Panc1 (cell line): ENCODE measurements around the gene IFT172. TPM values are rescaled to one million over a fixed set of nuclear protein-coding genes. Genes with fewer than 3 reads are reported as not detected.
A peak's percentile ranks its signal among the peaks of the same experiment; 100 is the strongest.
"Not testable (repeated sequence)": the region's sequence is repeated elsewhere in the genome, so short reads cannot be mapped to it uniquely, and the experiment has no call there.

ENCODE experiments used
- ATAC-seq: fragments of 200-7000 bp; cut with Tn5 transposase; 2 replicates; pipeline ENCODE4 v1.9.1; 2020; ENCODE audit warnings: mild to moderate bottlenecking, moderate library complexity
- Bru-seq: library from RNA; stranded (reverse); fragments of 400-500 nt; gene quantifications from one replicate; lab custom pipeline; 2021; lab: Mats Ljungman, UMichigan
- BruChase-seq, 2 experiments: library from RNA; stranded (reverse); fragments of 400-500 nt; gene quantifications; one replicate each; lab custom pipeline; 2021; lab: Mats Ljungman, UMichigan
- BruUV-seq: library from RNA; stranded (reverse); fragments of 400-500 nt; replicated peaks from 2 replicates; lab custom pipeline; 2021; lab: Mats Ljungman, UMichigan
- CTCF ChIA-PET: fragments of 300-600 bp; sonication (Branson Sonifier 250); formaldehyde crosslinking; loops from one replicate; lab custom pipeline; 2022; ENCODE audit warnings: antibody characterized with exemption; lab: Charles Lee
- POLR2A ChIA-PET: fragments of 300-600 bp; sonication (Branson Sonifier 250); formaldehyde crosslinking; loops from one replicate; lab custom pipeline; 2022; ENCODE audit warnings: antibody characterized with exemption; lab: Charles Lee
- DNase-seq: peaks from one replicate; pipeline ENCODE4 v3.0.0-alpha.2; 2010; ENCODE audit warnings: low read depth, low spot score
- H3K27ac ChIP-seq: 2 replicates; pipeline ENCODE4 v1.5.1; 2011; ENCODE audit warnings: mild to moderate bottlenecking, low read length, inconsistent platforms
- H3K27me3 ChIP-seq: fragments of 200-500 bp; sonication (Bioruptor generic); 2 replicates; pipeline ENCODE4 v1.6.0; 2014; ENCODE audit warnings: low read length, inconsistent platforms; ENCODE audit not compliant: control insufficient read depth, insufficient read depth
- H3K36me3 ChIP-seq: fragments of 200-500 bp; sonication (Bioruptor generic); 2 replicates; pipeline ENCODE4 v1.5.1; 2014; ENCODE audit warnings: inconsistent platforms, mild to moderate bottlenecking, low read length, moderate library complexity; ENCODE audit not compliant: control insufficient read depth, insufficient read depth
- H3K4me1 ChIP-seq: 2 replicates; pipeline ENCODE4 v1.5.1; 2011; ENCODE audit warnings: inconsistent platforms, mild to moderate bottlenecking, low read length, moderate library complexity; ENCODE audit not compliant: control insufficient read depth, insufficient read depth
- H3K4me3 ChIP-seq, 2 experiments: 2 replicates each; pipeline ENCODE4 v1.5.1; 2011 to 2012; ENCODE audit warnings: low read depth in 2 of 2, low read length in 2 of 2, mild to moderate bottlenecking in 2 of 2, inconsistent platforms in 1 of 2, moderate library complexity in 1 of 2
- H3K9me3 ChIP-seq: fragments of 200-500 bp; sonication (Bioruptor generic); 2 replicates; pipeline ENCODE4 v1.5.1; 2014; ENCODE audit warnings: low read depth, mild to moderate bottlenecking, inconsistent platforms, low read length, moderate library complexity; ENCODE audit not compliant: control insufficient read depth, insufficient read depth
- POLR2AphosphoS5 ChIP-seq: IDR thresholded peaks from 2 replicates; pipeline ENCODE4 v1.6.1; 2012; ENCODE audit warnings: mild to moderate bottlenecking, low read depth, low read length, moderate library complexity
- SIN3A ChIP-seq: IDR thresholded peaks from 2 replicates; pipeline ENCODE4 v1.6.1; 2012; ENCODE audit warnings: low read depth, mild to moderate bottlenecking, low read length, moderate library complexity, borderline replicate concordance; ENCODE audit not compliant: insufficient read depth
- TCF7L2 ChIP-seq: IDR thresholded peaks from 2 replicates; pipeline ENCODE4 v1.6.1; 2011; ENCODE audit warnings: mild to moderate bottlenecking, low read depth, low read length, inconsistent platforms
- in situ Hi-C: cut with HindIII; loops from 2 replicates; pipeline ENCODE4 v1.10.0; 2016; ENCODE audit warnings: low sequenced_read_pairs, low pct_unique_long_range_greater_than_20kb
- intact Hi-C: fragments of 100-400 bp; cut with micrococcal nuclease; formaldehyde crosslinking; loops from one replicate; pipeline ENCODE4 v1.10.0; 2022; ENCODE audit not compliant: unreplicated experiment
- long read RNA-seq: library from polyadenylated mRNA; unstranded; transcript quantifications from one replicate; pipeline ENCODE4 v2.0.0, GENCODE V29; 2021; ENCODE audit not compliant: unreplicated experiment
- polyA plus RNA-seq: library from polyadenylated mRNA; unstranded; fragments of >200 nt; gene quantifications from one replicate; pipeline ENCODE4 v1.2.1, GENCODE V29; 2012; ENCODE audit warnings: missing spikeins; ENCODE audit not compliant: insufficient read length
- total RNA-seq: library from RNA; stranded (reverse); gene quantifications from one replicate; pipeline ENCODE4 v1.2.1, GENCODE V29; 2021; ENCODE audit not compliant: unreplicated experiment
- TF ChIP-seq, protein P1 (sequence below), 2 experiments: IDR thresholded peaks; 2 replicates each; pipeline ENCODE4 v1.6.1; 2011 to 2012; ENCODE audit warnings: low read depth in 2 of 2, control low read depth in 1 of 2, low read length in 1 of 2, mild to moderate bottlenecking in 1 of 2, moderate library complexity in 1 of 2; ENCODE audit not compliant: insufficient read depth in 1 of 2
- TF ChIP-seq, protein P2 (sequence below): fragments of 450-650 bp; IDR thresholded peaks from 2 replicates; pipeline ENCODE4 v1.5.1; 2017; ENCODE audit warnings: mild to moderate bottlenecking

IFT172 gene, protein sequence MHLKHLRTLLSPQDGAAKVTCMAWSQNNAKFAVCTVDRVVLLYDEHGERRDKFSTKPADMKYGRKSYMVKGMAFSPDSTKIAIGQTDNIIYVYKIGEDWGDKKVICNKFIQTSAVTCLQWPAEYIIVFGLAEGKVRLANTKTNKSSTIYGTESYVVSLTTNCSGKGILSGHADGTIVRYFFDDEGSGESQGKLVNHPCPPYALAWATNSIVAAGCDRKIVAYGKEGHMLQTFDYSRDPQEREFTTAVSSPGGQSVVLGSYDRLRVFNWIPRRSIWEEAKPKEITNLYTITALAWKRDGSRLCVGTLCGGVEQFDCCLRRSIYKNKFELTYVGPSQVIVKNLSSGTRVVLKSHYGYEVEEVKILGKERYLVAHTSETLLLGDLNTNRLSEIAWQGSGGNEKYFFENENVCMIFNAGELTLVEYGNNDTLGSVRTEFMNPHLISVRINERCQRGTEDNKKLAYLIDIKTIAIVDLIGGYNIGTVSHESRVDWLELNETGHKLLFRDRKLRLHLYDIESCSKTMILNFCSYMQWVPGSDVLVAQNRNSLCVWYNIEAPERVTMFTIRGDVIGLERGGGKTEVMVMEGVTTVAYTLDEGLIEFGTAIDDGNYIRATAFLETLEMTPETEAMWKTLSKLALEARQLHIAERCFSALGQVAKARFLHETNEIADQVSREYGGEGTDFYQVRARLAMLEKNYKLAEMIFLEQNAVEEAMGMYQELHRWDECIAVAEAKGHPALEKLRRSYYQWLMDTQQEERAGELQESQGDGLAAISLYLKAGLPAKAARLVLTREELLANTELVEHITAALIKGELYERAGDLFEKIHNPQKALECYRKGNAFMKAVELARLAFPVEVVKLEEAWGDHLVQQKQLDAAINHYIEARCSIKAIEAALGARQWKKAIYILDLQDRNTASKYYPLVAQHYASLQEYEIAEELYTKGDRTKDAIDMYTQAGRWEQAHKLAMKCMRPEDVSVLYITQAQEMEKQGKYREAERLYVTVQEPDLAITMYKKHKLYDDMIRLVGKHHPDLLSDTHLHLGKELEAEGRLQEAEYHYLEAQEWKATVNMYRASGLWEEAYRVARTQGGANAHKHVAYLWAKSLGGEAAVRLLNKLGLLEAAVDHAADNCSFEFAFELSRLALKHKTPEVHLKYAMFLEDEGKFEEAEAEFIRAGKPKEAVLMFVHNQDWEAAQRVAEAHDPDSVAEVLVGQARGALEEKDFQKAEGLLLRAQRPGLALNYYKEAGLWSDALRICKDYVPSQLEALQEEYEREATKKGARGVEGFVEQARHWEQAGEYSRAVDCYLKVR (N-terminal part only)
- total RNA-seq (16.7 TPM), Bru-seq, nascent RNA (percentile 52 among the genes with signal in this experiment), BruChase-seq, experiment 1, labeled RNA remaining after a 2-hour chase (percentile 59 among the genes with signal in this experiment), BruChase-seq, experiment 2, labeled RNA remaining after a 6-hour chase (percentile 60 among the genes with signal in this experiment)
- polyA plus RNA-seq, result 12.1 TPM
- long read RNA-seq, full-length matches to known transcripts, result 11 of 17 reads
- long read RNA-seq, partial matches to known transcripts, result 3 of 17 reads
- long read RNA-seq, other reads (novel, unspliced or antisense), result 3 of 17 reads

DNA sequence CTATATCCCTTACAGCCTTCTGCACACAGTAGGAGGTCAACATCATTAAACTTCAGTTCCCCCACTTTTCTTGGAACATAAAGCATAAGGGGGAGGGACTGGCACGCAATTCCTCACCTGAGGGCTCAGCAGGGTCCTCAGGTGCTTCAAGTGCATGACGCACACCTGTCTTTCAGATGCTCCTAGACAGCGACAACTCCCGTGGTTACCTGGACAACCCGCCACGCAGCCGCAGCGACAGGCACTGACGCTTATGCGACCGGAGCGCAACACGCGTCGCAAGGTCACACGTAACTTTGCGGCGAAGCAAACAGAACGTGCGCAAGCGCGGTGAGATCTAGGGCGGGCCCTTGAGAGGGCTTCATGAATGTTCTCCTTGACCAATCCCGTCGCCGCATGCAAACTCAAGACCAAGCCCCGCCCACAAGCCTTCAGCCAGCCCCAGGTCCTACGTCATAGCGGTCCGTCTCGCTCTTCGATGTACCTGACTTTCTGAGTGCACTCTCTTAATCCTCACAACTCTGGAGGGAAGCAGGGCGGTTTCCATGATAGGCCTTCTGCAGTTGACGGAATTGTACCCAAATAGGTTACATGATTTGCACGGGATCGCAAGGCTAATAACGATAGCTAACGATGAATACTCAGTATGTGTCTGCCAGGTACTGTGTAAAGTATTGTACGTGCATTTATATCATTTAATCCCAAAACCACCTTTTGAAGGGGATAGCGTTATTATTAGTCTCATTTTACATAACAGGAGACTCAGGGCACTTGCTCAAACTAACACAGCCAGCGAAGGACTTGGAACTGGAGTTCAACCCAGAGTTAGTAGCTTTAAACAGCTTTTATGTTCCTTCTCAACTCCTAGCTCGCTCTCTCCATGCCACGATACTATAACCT lies at the start of gene IFT172:
IFT172 (minus strand) TSS at position 246 of the 900 bp plus-strand sequence; CDS start at position 156, 90 bp downstream.
- H3K4me1 ChIP-seq, result peaks cover 7% of the 10 kb centered on the region; the same call in 1 of the 2 replicates
- DNase-seq, result peak; percentile 99
- intact Hi-C loops, result no loop called here
- H3K36me3 ChIP-seq, result no peaks in the 10 kb centered on the region
- H3K27ac ChIP-seq, result peak within 1 kb of the TSS; percentile 80
- no TSS peak for BruUV-seq
- no peaks in the 10 kb centered on the region for H3K9me3 ChIP-seq
- no peaks in the 10 kb centered on the region for H3K27me3 ChIP-seq
- TF ChIP-seq SIN3A, result peak; percentile 95
- TF ChIP-seq TCF7L2, result peak; percentile 73
- TF ChIP-seq POLR2AphosphoS5, result peak; percentile 42; the same call in 1 of the 2 replicates
- TF ChIP-seq, protein P1, sequence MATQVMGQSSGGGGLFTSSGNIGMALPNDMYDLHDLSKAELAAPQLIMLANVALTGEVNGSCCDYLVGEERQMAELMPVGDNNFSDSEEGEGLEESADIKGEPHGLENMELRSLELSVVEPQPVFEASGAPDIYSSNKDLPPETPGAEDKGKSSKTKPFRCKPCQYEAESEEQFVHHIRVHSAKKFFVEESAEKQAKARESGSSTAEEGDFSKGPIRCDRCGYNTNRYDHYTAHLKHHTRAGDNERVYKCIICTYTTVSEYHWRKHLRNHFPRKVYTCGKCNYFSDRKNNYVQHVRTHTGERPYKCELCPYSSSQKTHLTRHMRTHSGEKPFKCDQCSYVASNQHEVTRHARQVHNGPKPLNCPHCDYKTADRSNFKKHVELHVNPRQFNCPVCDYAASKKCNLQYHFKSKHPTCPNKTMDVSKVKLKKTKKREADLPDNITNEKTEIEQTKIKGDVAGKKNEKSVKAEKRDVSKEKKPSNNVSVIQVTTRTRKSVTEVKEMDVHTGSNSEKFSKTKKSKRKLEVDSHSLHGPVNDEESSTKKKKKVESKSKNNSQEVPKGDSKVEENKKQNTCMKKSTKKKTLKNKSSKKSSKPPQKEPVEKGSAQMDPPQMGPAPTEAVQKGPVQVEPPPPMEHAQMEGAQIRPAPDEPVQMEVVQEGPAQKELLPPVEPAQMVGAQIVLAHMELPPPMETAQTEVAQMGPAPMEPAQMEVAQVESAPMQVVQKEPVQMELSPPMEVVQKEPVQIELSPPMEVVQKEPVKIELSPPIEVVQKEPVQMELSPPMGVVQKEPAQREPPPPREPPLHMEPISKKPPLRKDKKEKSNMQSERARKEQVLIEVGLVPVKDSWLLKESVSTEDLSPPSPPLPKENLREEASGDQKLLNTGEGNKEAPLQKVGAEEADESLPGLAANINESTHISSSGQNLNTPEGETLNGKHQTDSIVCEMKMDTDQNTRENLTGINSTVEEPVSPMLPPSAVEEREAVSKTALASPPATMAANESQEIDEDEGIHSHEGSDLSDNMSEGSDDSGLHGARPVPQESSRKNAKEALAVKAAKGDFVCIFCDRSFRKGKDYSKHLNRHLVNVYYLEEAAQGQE (IDR thresholded peaks at IDR 0.05; ENCODE audit: insufficient read depth in 1 of 2, low read depth in 2 of 2, low read length in 1 of 2), result 0 out of 4 replicates have a peak, but pooled peaks of 1 of the 2 experiments have one; percentile 31
- TF ChIP-seq, protein P2, sequence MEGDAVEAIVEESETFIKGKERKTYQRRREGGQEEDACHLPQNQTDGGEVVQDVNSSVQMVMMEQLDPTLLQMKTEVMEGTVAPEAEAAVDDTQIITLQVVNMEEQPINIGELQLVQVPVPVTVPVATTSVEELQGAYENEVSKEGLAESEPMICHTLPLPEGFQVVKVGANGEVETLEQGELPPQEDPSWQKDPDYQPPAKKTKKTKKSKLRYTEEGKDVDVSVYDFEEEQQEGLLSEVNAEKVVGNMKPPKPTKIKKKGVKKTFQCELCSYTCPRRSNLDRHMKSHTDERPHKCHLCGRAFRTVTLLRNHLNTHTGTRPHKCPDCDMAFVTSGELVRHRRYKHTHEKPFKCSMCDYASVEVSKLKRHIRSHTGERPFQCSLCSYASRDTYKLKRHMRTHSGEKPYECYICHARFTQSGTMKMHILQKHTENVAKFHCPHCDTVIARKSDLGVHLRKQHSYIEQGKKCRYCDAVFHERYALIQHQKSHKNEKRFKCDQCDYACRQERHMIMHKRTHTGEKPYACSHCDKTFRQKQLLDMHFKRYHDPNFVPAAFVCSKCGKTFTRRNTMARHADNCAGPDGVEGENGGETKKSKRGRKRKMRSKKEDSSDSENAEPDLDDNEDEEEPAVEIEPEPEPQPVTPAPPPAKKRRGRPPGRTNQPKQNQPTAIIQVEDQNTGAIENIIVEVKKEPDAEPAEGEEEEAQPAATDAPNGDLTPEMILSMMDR, result no peak
- ATAC-seq, result peak; percentile 96
- H3K4me3 ChIP-seq, result peak within 1 kb of the TSS; percentile 81 to 99
- ChIA-PET POLR2A (no interaction called here), CTCF (interaction anchor here (0.6 kb wide), 1 partner anchor 14 kb away, joined by 3 read pairs; no protein-coding TSS in a partner anchor)
- in situ Hi-C loops, result no loop called here

DNA sequence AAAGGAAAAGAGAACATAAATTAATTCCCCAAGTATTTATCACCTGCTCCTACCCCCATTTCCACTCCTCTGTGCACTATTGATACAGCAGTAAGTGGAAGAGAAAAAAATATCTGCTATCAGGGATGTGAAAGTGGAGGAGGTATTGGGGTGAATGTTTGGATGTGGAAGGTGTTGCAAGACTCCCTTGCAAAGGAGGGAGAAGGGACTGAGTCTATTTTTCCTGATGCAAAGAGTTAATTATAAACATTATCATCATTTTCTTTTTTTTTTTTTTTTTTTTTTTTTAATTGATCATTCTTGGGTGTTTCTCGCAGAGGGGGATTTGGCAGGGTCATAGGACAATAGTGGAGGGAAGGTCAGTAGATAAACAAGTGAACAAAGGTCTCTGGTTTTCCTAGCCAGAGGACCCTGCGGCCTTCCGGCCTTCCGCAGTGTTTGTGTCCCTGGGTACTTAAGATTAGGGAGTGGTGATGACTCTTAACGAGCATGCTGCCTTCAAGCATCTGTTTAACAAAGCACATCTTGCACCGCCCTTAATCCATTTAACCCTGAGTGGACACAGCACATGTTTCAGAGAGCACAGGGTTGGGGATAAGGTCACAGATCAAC lies 49.4 kb upstream of the IFT172 start:
- intact Hi-C loops, H3K27me3 ChIP-seq, BruUV-seq, POLR2A ChIA-PET, H3K27ac ChIP-seq, H3K9me3 ChIP-seq, ATAC-seq, H3K4me1 ChIP-seq, H3K36me3 ChIP-seq, in situ Hi-C loops, DNase-seq, H3K4me3 ChIP-seq: not testable (repeated sequence)
- CTCF ChIA-PET, result interaction anchor here (0.7 kb wide), 1 partner anchor 89 kb away, joined by 3 read pairs; no protein-coding TSS in a partner anchor
